Left hindlimb (tissue), 1 donor: ENCODE results near the gene MTMR12.

Experiments used
- DNase-seq: peaks from one replicate; pipeline ENCODE4 v3.0.0-alpha.2; 2018

The MTMR12 gene

DNA sequence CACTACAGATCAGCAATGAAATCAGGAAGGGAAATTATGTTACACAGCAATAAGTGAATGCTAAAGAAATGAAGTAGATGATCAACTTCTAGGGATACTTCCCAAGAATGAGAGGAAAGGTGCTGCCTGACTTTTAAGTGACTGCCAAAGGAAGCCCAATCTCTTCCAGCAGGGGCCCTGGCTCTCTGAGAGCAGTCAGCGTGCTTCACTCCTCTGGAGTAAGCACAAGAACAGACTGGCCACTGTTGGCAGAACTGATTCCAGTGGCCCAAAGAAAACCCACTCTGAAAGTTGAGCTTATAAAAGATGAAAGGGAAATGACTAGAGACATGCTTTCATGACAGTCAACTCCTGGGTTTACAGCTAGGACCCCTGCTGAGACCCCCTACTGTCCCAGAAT, 41.8 kb downstream of the MTMR12 start:
- DNase-seq, result no peak

GRCh38 chr5:32270178-32270577, 42.6 kb downstream of the MTMR12 start:
- no peak for DNase-seq

DNA sequence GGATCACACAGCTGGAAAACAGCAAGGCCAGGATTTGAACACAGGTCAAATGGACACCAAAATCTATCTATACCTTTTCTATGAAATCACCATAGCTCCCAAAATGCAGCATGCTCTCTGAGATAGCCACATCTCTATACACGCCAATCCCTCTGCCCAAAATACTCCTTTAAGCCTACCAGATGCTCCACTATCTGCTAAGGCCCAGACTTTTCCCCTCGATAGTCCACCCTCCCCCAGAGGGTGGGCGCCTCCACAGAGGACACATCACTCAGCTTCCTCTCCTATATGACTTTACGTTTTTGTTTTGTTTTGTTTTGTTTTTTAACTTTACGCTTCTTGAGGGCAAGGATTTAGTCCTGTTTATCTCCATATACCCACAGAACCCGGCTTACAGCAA, 46.8 kb downstream of the MTMR12 start:
- DNase-seq, result no peak

DNA sequence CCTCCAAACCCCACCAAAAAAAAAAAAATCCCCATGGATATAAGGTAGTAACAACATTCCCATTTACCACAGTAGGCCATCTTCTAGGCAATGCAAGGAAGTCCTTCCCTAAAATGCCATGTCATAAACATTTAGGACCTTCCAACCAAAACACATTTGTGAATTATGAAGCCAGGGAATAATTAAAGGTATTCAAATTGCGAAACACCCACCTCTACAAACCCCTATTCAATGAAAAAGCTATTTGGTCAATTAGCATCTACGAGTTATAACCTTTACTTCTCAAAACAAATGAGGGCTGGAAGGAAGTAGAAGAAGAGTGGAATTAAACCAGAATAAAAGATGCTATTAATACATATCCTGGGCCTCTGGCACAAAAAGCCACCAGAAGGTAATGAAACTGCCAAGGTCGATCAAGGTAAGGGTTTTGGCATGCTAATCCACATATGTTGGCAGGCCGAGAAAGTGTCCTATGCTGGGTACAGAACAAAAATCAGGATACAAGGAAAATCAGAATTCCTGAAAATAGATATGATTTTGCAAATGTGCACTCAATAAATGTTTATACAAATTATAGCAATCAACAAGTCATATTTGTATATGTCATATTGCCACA, 47.7 kb downstream of the MTMR12 start:
- DNase-seq, result no peak

DNA sequence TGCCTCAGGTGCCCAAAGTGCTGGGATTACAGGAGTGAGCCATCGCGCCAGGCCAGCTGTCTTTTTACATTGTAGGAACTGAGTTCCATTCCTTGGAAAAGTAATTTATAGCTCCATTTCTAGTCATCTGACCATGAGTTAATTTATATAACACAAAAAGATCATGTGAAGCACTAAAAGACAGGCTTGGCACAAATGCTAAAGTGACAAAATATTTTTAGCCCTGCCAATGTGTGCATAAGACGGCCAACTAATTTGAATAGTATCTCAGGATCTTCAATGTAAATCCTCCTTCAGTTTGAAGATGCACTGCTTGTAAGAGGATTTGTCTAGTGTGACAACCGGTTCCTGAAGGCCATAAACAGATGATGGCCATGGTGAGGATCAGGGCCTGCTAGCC, 49.1 kb downstream of the MTMR12 start:
- no peak for DNase-seq

DNA sequence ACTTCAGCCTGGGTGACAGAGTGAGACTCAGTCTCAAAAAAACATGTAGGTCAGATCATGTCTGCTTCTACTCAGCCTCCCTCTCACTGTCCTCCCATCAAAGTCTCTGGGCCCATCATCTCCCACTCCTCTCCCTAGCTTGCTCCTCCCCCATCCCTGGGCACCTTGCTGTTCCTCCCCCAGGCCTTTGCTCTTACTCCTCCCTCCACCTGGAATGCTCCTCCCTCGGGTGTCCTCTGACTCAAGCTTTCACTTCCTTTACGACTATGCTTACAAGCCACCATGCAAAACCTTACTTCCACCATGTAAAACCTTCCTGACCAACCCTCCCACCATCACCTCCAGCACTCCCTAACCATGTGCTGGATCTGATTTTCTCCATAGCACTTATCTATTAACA, 51.5 kb downstream of the MTMR12 start:
- DNase-seq, result no peak

GRCh38 chr5:32259033-32259432, 53.7 kb downstream of the MTMR12 start:
- DNase-seq, result no peak

GRCh38 chr5:32258424-32258823, 54.3 kb downstream of the MTMR12 start:
- DNase-seq, result no peak

GRCh38 chr5:32255540-32255900, 57.2 kb downstream of the MTMR12 start:
- no peak for DNase-seq

- DNase-seq, result peak; percentile 47
Observed at GRCh38 chr5:32254881-32255539, 57.7 kb downstream of the MTMR12 start.

DNA sequence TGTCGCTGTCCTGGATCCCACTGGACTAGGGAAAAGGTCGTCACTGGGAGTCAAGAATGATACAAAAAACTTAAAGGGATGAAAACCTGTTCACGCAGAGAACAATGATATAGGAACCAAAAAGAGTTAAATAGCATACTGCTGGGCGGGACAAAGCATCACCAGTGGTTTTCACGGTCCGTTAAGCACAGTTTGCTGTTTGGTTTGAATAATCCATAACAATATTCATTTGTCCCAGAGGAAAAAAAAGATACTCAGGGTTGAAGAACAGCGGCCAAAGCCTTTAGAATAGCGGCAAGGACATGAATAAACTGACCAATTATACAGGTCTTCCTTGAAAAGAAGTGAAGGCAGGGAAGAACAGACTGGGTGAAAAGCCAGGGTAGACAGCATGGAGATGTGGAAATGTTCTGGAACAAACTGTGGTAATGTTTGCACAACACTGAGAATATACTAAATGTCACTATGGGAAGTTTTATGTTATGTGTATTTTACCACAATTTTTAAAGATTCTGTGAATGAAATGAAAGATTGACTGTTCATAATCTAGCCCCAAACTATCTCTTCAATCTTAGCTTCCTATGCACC, 60.8 kb downstream of the MTMR12 start:
- no peak for DNase-seq

- DNase-seq, result no peak
Observed at GRCh38 chr5:32249668-32250067, 63.1 kb downstream of the MTMR12 start.

DNA sequence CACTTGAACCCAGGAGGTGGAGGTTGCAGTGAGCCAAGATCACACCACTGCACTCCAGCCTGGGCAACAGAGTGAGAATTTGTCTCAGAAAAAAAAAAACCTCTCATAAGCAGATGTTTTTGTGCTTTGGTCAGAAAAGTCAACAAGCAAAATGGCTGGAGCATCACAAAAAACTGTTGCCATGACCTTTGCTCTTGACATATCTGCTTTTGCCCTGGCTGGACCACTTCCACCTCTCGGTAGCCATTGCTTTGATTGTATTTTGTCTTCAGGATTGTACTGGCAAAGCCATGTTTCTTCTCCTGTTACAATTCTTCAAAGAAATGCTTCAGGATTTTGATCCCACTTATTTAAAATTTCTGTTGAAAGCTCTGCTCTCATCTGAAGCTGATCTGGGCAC, 67.0 kb downstream of the MTMR12 start:
- DNase-seq, result no peak

DNA sequence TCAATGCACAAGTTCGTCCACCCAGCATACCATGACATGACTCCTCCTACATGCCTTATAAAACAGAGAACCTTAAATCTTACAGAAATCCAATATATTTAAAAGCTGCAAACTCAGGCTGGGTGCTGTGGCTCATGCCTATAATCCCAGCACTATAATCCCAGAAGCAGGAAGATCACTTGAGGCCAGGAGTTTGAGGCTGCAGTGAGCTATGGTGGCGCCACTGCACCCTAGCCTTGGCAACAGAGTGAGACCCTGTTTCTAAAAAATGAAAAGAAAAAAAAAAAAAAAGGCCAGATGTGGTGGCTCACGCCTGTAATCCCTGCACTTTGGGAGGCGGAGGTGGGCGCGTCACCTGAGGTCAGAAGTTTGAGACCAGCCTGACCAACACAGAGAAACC, 68.7 kb downstream of the MTMR12 start:
- no peak for DNase-seq

GRCh38 chr5:32241034-32241783, 71.5 kb downstream of the MTMR12 start:
- no peak for DNase-seq

GRCh38 chr5:32239385-32239784, 73.4 kb downstream of the MTMR12 start:
- DNase-seq, result no peak

- DNase-seq, result peak; percentile 62
Observed at GRCh38 chr5:32233696-32234447, 78.9 kb downstream of the MTMR12 start.

- no peak for DNase-seq
Observed at GRCh38 chr5:32233220-32233695, 79.5 kb downstream of the MTMR12 start.

DNA sequence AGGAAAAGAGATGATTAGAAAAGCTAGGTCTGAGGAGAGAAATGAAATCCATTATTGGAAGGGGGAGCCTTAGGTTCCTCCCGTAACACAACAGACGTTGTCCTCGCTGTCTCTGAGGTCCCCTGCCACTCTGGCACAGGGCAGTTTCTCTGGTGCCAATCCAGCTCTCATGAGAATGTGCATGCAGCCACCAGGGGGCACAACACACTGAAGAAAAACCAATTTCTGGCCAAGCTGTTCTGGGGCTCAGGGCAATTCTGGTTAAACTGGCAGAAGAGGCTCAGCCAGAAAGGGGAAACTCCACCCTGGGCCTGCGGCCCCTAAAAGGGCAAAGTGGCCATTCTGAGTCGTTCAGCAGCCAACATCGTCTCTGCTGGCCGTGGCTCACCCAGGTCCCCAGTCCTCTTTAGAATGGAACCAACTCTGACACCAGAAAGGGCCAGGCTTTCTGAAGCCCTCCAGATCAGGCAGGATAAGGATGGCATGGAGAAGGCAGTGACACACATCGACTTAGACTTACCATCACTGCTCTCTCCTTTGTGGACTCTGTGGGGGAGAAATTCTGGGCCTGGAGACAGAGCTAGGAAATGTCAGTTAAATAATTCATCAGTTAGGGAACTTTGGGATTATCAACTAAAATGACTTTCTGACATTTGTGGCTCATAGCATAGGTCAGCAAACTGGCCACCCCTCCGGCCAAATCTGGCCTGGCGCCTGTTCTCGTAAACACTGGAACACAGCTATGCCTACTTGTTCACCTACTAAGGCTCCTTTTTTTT, 80.1 kb downstream of the MTMR12 start:
- DNase-seq, result peak; percentile 72

GRCh38 chr5:32231929-32232328, 80.8 kb downstream of the MTMR12 start:
- no peak for DNase-seq

DNA sequence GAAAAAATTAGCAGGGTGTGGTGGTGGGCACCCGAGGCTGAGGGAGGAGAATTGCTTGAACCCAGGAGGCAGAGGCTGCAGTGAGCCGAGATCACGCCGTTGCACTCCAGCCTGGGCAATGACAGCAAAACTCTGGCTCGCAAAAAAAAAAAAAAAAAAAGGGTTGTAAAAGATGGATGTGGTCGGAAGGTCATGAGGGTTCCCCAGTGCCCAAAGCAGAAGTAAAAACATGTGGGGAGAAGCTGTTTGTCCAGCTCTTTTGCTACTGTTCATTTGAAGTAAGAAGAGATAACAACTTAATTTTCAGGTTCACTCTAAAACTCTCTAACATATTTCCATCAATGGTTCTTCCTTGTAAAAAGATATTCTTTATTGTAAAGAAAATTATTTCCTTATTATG, 81.5 kb downstream of the MTMR12 start:
- no peak for DNase-seq
